Left cardiac atrium (tissue), 4 donors: ENCODE data around the gene SMARCD3. TPM values are rescaled to one million over a fixed set of nuclear protein-coding genes. Genes with fewer than 3 reads are reported as not detected.

Experiments
- ATAC-seq, 2 donors: fragments of 200-7000 bp; cut with Tn5 transposase; one replicate each; pipeline ENCODE4 v1.9.1; 2020; ENCODE audit warnings: mild to moderate bottlenecking in 2 of 2, moderate library complexity in 2 of 2
- DNase-seq: peaks from one replicate; pipeline ENCODE4 v3.0.0-alpha.2; 2020
- intact Hi-C, 2 donors: fragments of 100-400 bp; cut with DNase I; formaldehyde crosslinking; loops; one replicate each; pipeline versions ENCODE4 v1.14.1 to v1.15.1; 2022 to 2023
- total RNA-seq, 2 donors: library from RNA; stranded (reverse); fragmentation: NEBNext Ultra II Directional; extraction: Animal tissue kit (Norgen Biotek cat#: 25700); gene quantifications; one replicate each; pipeline ENCODE4 v1.2.1, GENCODE V29; 2021
- donor health status: DM: no; HTN: yes; CAD: no.
- donor health status: DM: no; HTN: yes; CAD: no; lungs with severe emphysema.
- donor health status: DM: yes; HTN: yes; CAD: no.
- donor health status: Dilated cardiomyopathy.

Gene SMARCD3
- total RNA-seq, 2 donors from 2014 or later = 95.5 to 107 TPM

- intact Hi-C loops = no loop called here
- DNase-seq = no peak
These were observed 7.3 kb downstream of the SMARCD3 start for GRCh38 chr7:151240942-151241754.

GRCh38 chr7:151240536-151240935 lies 8.0 kb downstream of the SMARCD3 start:
- no peak for ATAC-seq
- no peak for DNase-seq
- intact Hi-C loops = no loop called here

More at GRCh38 chr7:151240942-151241754, 7.3 kb downstream of the SMARCD3 start:
- ATAC-seq = no peak

- intact Hi-C loops = no loop called here
- no peak for DNase-seq
- no peak for ATAC-seq
These were observed 8.5 kb downstream of the SMARCD3 start for GRCh38 chr7:151239837-151240459.

GRCh38 chr7:151238924-151239836 lies 9.3 kb downstream of the SMARCD3 start:
- intact Hi-C loops = no loop called here
- DNase-seq (no peak), ATAC-seq (no peak)

GRCh38 chr7:151238190-151238810 lies 10.2 kb downstream of the SMARCD3 start:
- ATAC-seq (no peak), DNase-seq (no peak)
- intact Hi-C loops = no loop called here

- no peak for ATAC-seq
- DNase-seq = no peak
- intact Hi-C loops = no loop called here
These were observed 11.0 kb downstream of the SMARCD3 start for GRCh38 chr7:151237244-151238189.

- intact Hi-C loops = no loop called here
- ATAC-seq (no peak), DNase-seq (no peak)
These were observed 12.1 kb downstream of the SMARCD3 start for GRCh38 chr7:151236406-151236805.

GRCh38 chr7:151235091-151235787 lies 13.3 kb downstream of the SMARCD3 start:
- no peak for DNase-seq
- intact Hi-C loops = no loop called here

GRCh38 chr7:151233804-151234203 lies 14.7 kb downstream of the SMARCD3 start:
- ATAC-seq = no peak
- DNase-seq = no peak
- intact Hi-C loops = no loop called here

More at GRCh38 chr7:151235091-151235787, 13.3 kb downstream of the SMARCD3 start:
- no peak for ATAC-seq

- intact Hi-C loops = no loop called here
- peak; percentile 58 to 80 for ATAC-seq
- peak; percentile 69 for DNase-seq
These were observed 15.4 kb downstream of the SMARCD3 start for GRCh38 chr7:151232917-151233701.

GRCh38 chr7:151232091-151232916 lies 16.2 kb downstream of the SMARCD3 start, which contains the start of gene CHPF2:
Gene CHPF2 (plus strand): TSS chr7:151232483. CDS start chr7:151234012, 1,529 bp downstream.
- DNase-seq (peak; percentile 94), ATAC-seq (peak; percentile 96)
- intact Hi-C loops = no loop called here

- DNase-seq = no peak
- intact Hi-C loops = no loop called here
- no peak for ATAC-seq
These were observed 17.4 kb downstream of the SMARCD3 start for GRCh38 chr7:151231080-151231479.

- no peak for ATAC-seq
These were observed 19.2 kb downstream of the SMARCD3 start for GRCh38 chr7:151229249-151229648.

GRCh38 chr7:151228024-151228866 lies 20.2 kb downstream of the SMARCD3 start:
- DNase-seq = no peak
- intact Hi-C loops = loop anchor here in 1 of 2 donors (10.0 kb wide), 1 partner anchor 173 kb away; the partner anchor contains the start of genes CDK5 and SLC4A2
- no peak for ATAC-seq

More at GRCh38 chr7:151229249-151229648, 19.2 kb downstream of the SMARCD3 start:
- intact Hi-C loops = loop anchor here in 1 of 2 donors (10.0 kb wide), 1 partner anchor 174 kb away; the partner anchor contains the start of genes CDK5 and SLC4A2
- no peak for DNase-seq
